Measurements from ENCODE around the gene RPL26. TPM values are rescaled to one million over a fixed set of nuclear protein-coding genes. Genes with fewer than 3 reads are reported as not detected.

The RPL26 gene
- total RNA-seq, 1 donor from 2014 or later, result 1,547 TPM

- intact Hi-C loops (cut with DNase I), result no loop called here
Measured at GRCh38 chr17:8338753-8339140, 44.2 kb downstream of the RPL26 start.

GRCh38 chr17:8337802-8338752 lies 44.9 kb downstream of the RPL26 start:
- H3K36me3 ChIP-seq, result no peaks in the 10 kb centered on the region
- no peaks in the 10 kb centered on the region for H3K4me1 ChIP-seq
- H3K27me3 ChIP-seq, result no peaks in the 10 kb centered on the region
- intact Hi-C loops (cut with DNase I), result no loop called here
- TF ChIP-seq, protein P1, sequence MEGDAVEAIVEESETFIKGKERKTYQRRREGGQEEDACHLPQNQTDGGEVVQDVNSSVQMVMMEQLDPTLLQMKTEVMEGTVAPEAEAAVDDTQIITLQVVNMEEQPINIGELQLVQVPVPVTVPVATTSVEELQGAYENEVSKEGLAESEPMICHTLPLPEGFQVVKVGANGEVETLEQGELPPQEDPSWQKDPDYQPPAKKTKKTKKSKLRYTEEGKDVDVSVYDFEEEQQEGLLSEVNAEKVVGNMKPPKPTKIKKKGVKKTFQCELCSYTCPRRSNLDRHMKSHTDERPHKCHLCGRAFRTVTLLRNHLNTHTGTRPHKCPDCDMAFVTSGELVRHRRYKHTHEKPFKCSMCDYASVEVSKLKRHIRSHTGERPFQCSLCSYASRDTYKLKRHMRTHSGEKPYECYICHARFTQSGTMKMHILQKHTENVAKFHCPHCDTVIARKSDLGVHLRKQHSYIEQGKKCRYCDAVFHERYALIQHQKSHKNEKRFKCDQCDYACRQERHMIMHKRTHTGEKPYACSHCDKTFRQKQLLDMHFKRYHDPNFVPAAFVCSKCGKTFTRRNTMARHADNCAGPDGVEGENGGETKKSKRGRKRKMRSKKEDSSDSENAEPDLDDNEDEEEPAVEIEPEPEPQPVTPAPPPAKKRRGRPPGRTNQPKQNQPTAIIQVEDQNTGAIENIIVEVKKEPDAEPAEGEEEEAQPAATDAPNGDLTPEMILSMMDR (IDR thresholded peaks at IDR 0.05), result no peak
- no peak for DNase-seq (ENCODE audit: low spot score in 2 of 2)
- peak overlapping the region in 1 of 2 donors; percentile 53 for H3K4me3 ChIP-seq
- no peak overlapping the region for H3K27ac ChIP-seq
- H3K9me3 ChIP-seq, result no peaks in the 10 kb centered on the region

More at GRCh38 chr17:8338753-8339140, 44.2 kb downstream of the RPL26 start:
- Histone ChIP-seq H3K27ac (no peak overlapping the region), H3K36me3 (no peaks in the 10 kb centered on the region), H3K4me3 (peak overlapping the region in 1 of 2 donors; percentile 53), H3K4me1 (no peaks in the 10 kb centered on the region), H3K9me3 (no peaks in the 10 kb centered on the region), H3K27me3 (no peaks in the 10 kb centered on the region)
- DNase-seq (ENCODE audit: low spot score in 2 of 2), result no peak
- TF ChIP-seq, protein P1 (IDR thresholded peaks at IDR 0.05), result no peak

- no peak overlapping the region for H3K27ac ChIP-seq
- no peaks in the 10 kb centered on the region for H3K4me1 ChIP-seq
- H3K9me3 ChIP-seq, result no peaks in the 10 kb centered on the region
- DNase-seq (ENCODE audit: low spot score in 2 of 2), result no peak
- no peaks in the 10 kb centered on the region for H3K27me3 ChIP-seq
- TF ChIP-seq, protein P1 (IDR thresholded peaks at IDR 0.05), result no peak
- intact Hi-C loops (cut with DNase I), result no loop called here
- no peak overlapping the region for H3K4me3 ChIP-seq
- no peaks in the 10 kb centered on the region for H3K36me3 ChIP-seq
Measured at GRCh38 chr17:8333281-8333680, 49.7 kb downstream of the RPL26 start.

GRCh38 chr17:8332688-8333087 lies 50.3 kb downstream of the RPL26 start:
- no peak for DNase-seq (ENCODE audit: low spot score in 2 of 2)
- Histone ChIP-seq H3K9me3 (no peaks in the 10 kb centered on the region), H3K4me3 (no peak overlapping the region), H3K27ac (no peak overlapping the region), H3K36me3 (no peaks in the 10 kb centered on the region), H3K4me1 (no peaks in the 10 kb centered on the region), H3K27me3 (no peaks in the 10 kb centered on the region)
- TF ChIP-seq, protein P1 (IDR thresholded peaks at IDR 0.05), result no peak
- intact Hi-C loops (cut with DNase I), result no loop called here

- Histone ChIP-seq H3K4me3 (no peak overlapping the region), H3K27me3 (no peaks in the 10 kb centered on the region), H3K9me3 (no peaks in the 10 kb centered on the region), H3K36me3 (no peaks in the 10 kb centered on the region), H3K27ac (no peak overlapping the region), H3K4me1 (peaks cover 0 to 3% of the 10 kb centered on the region in 2 donors)
- intact Hi-C loops (cut with DNase I), result no loop called here
- no peak for DNase-seq (ENCODE audit: low spot score in 2 of 2)
- TF ChIP-seq, protein P1 (IDR thresholded peaks at IDR 0.05), result no peak
Measured at GRCh38 chr17:8332128-8332527, 50.9 kb downstream of the RPL26 start.

Other genes with a start within 250 kb of the RPL26 start
- gene PER1, start 230.8 kb downstream of the RPL26 start, total RNA-seq, result 178 TPM
- gene VAMP2, start 220.2 kb downstream of the RPL26 start, total RNA-seq, result 28.3 TPM
- 1.6 TPM for gene TMEM107, start 206.8 kb downstream of the RPL26 start, total RNA-seq
- gene BORCS6, start 193.0 kb downstream of the RPL26 start, total RNA-seq, result 29.5 TPM
- gene AURKB, start 172.6 kb downstream of the RPL26 start, total RNA-seq, result not detected
- 18.8 TPM for gene CTC1, start 135.1 kb downstream of the RPL26 start, total RNA-seq
- gene PFAS, start 133.9 kb downstream of the RPL26 start, total RNA-seq, result 108 TPM
- 15.5 TPM for gene RANGRF, start 94.5 kb downstream of the RPL26 start, total RNA-seq
- gene SLC25A35, start 87.8 kb downstream of the RPL26 start, total RNA-seq, result 0.53 TPM
- gene ARHGEF15, start 73.0 kb downstream of the RPL26 start, total RNA-seq, result 321 TPM
- gene ODF4, start 43.4 kb downstream of the RPL26 start, total RNA-seq, result not detected
- gene RNF222, start 14.6 kb upstream of the RPL26 start, total RNA-seq, result not detected
- gene NDEL1, start 52.7 kb upstream of the RPL26 start, total RNA-seq, result 103 TPM
- 378 TPM for gene MYH10, start 247.5 kb upstream of the RPL26 start, total RNA-seq

All from ascending aorta (tissue), 2 donors.